ENCODE results near the gene POLR1C. TPM values are rescaled to one million over a fixed set of nuclear protein-coding genes. Genes with fewer than 3 reads are reported as not detected.

POLR1C gene
- total RNA-seq, 6 donors from 2014 or later: 14.2 to 41.4 (median 24.5) TPM

GRCh38 chr6:43477235-43478007 lies 39.5 kb upstream of the POLR1C start, which contains the start of gene TJAP1:
TSS of gene TJAP1 (plus strand) at chr6:43477570. CDS start at chr6:43499002, 21,432 bp downstream.
- peak; percentile 99 to 100 for ATAC-seq (ENCODE audit: low FRiP score in 2 of 2)
- Histone ChIP-seq H3K36me3 (no peaks in the 10 kb centered on the region), H3K4me1 (peaks cover 13 to 31% (median 17%) of the 10 kb centered on the region in 4 donors), H3K27ac (peak within 1 kb of the TSS; percentile 83 to 89 (median 88)), H3K9me3 (no peaks in the 10 kb centered on the region), H3K27me3 (no peaks in the 10 kb centered on the region), H3K4me3 (peak within 1 kb of the TSS; percentile 36 to 87 (median 74))
- DNase-seq: peak; percentile 92 to 100
- 1% methylated on average over 31 to 33 of the region's 34 CpGs for WGBS, 2 donors
- TF ChIP-seq CTCF (IDR thresholded peaks at IDR 0.05): no peak
- TF ChIP-seq POLR2A (IDR thresholded peaks at IDR 0.05): peak in 3 of 4 donors; percentile 28 to 76 (median 69)
- peak; percentile 87 to 96 for TF ChIP-seq POLR2AphosphoS5 (IDR thresholded peaks at IDR 0.05)

- WGBS, 2 donors: 3 to 24% methylated on average over 3 of the region's 3 CpGs
- DNase-seq (no peak), ATAC-seq (ENCODE audit: low FRiP score in 2 of 2) (no peak)
- TF ChIP-seq CTCF (IDR thresholded peaks at IDR 0.05): no peak
- no peak for TF ChIP-seq EP300 (IDR thresholded peaks at IDR 0.05)
- TF ChIP-seq POLR2A (IDR thresholded peaks at IDR 0.05): no peak
- no peak for TF ChIP-seq POLR2AphosphoS5 (IDR thresholded peaks at IDR 0.05)
- H3K4me1 ChIP-seq: peaks cover 13 to 31% (median 17%) of the 10 kb centered on the region in 4 donors
- peak overlapping the region; percentile 83 to 89 (median 88) for H3K27ac ChIP-seq
- no peaks in the 10 kb centered on the region for H3K9me3 ChIP-seq
- no peaks in the 10 kb centered on the region for H3K27me3 ChIP-seq
- no peaks in the 10 kb centered on the region for H3K36me3 ChIP-seq
- H3K4me3 ChIP-seq: peak overlapping the region; percentile 36 to 87 (median 74)
These were observed 38.9 kb upstream of the POLR1C start for GRCh38 chr6:43478008-43478372.

DNA sequence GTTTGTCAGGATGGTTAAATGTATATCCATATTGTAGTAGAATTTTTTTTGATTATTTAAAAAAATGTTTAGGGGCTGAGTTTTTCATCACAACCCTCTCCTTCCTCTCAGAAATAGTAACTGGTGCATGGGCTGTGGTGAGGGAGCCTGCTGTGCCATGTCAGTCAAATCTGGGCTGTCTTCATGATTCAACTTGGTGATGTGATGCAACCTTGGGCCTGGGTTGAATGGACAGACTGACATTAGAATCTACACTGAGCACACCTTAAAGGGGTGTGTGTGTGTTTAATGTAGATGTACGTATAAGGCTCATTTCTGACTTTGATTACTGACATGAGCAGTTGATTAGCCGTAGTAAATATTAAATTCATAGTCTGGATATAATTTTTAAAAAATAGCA lies 35.8 kb upstream of the POLR1C start:
- H3K4me3 ChIP-seq: no peak overlapping the region
- peaks cover 0 to 5% (median 0%) of the 10 kb centered on the region in 4 donors for H3K36me3 ChIP-seq
- H3K4me1 ChIP-seq: peaks cover 13 to 31% (median 21%) of the 10 kb centered on the region in 4 donors
- no peaks in the 10 kb centered on the region for H3K27me3 ChIP-seq
- TF ChIP-seq EP300 (IDR thresholded peaks at IDR 0.05): no peak
- TF ChIP-seq CTCF (IDR thresholded peaks at IDR 0.05): no peak
- no peak for TF ChIP-seq POLR2A (IDR thresholded peaks at IDR 0.05)
- no peak for TF ChIP-seq POLR2AphosphoS5 (IDR thresholded peaks at IDR 0.05)
- ATAC-seq (ENCODE audit: low FRiP score in 2 of 2) (no peak), DNase-seq (no peak)
- 88 to 95% methylated on average over 2 of the region's 2 CpGs for WGBS, 2 donors
- H3K27ac ChIP-seq: no peak overlapping the region
- H3K9me3 ChIP-seq: no peaks in the 10 kb centered on the region

- no peak for DNase-seq
- H3K27ac ChIP-seq: no peak overlapping the region
- no peak for TF ChIP-seq EP300 (IDR thresholded peaks at IDR 0.05)
- ATAC-seq (ENCODE audit: low FRiP score in 2 of 2): no peak
- H3K4me3 ChIP-seq: no peak overlapping the region
- no peaks in the 10 kb centered on the region for H3K27me3 ChIP-seq
- no peaks in the 10 kb centered on the region for H3K9me3 ChIP-seq
- WGBS, 2 donors: 89 to 92% methylated on average over 11 of the region's 11 CpGs
- H3K36me3 ChIP-seq: peaks cover 0 to 7% (median 0%) of the 10 kb centered on the region in 4 donors
- peaks cover 13 to 29% (median 21%) of the 10 kb centered on the region in 4 donors for H3K4me1 ChIP-seq
These were observed 35.2 kb upstream of the POLR1C start for GRCh38 chr6:43481591-43482236.

GRCh38 chr6:43488667-43489276 lies 28.1 kb upstream of the POLR1C start:
- TF ChIP-seq EP300 (IDR thresholded peaks at IDR 0.05) (no peak), CTCF (IDR thresholded peaks at IDR 0.05) (no peak), POLR2A (IDR thresholded peaks at IDR 0.05) (no peak), POLR2AphosphoS5 (IDR thresholded peaks at IDR 0.05) (no peak)
- Histone ChIP-seq H3K27ac (no peak overlapping the region), H3K27me3 (no peaks in the 10 kb centered on the region), H3K4me1 (peaks cover 17 to 25% (median 19%) of the 10 kb centered on the region in 4 donors), H3K36me3 (peaks cover 0 to 9% (median 0%) of the 10 kb centered on the region in 4 donors), H3K4me3 (no peak overlapping the region), H3K9me3 (no peaks in the 10 kb centered on the region)
- DNase-seq: no peak
- 80 to 100% methylated on average over 4 of the region's 4 CpGs for WGBS, 2 donors
- no peak for ATAC-seq (ENCODE audit: low FRiP score in 2 of 2)

All from upper lobe of left lung (tissue), 6 donors.